ENCODE results near the gene GRM8. TPM values are rescaled to one million over a fixed set of nuclear protein-coding genes. Genes with fewer than 3 reads are reported as not detected.
"Not testable (repeated sequence)": the region's sequence is repeated elsewhere in the genome, so short reads cannot be mapped to it uniquely, and the experiment has no call there.

Gene GRM8
- polyA plus RNA-seq, 1 donor (not counting 4 experiments of a cell fraction or from before 2014, with no cell fraction given), result not detected

- H3K9me1 ChIP-seq (ENCODE audit: control insufficient read depth, extremely low read depth, insufficient read depth, low read length), result no peaks in the 10 kb centered on the region
- no peak overlapping the region for H2AFZ ChIP-seq (ENCODE audit: control insufficient read depth, low read length)
- H3K4me3 ChIP-seq (ENCODE audit: control insufficient read depth in 2 of 3, extremely low read depth in 1 of 3, insufficient read depth in 2 of 3, low read depth in 1 of 3, low read length in 3 of 3), result no peak overlapping the region
- dilution Hi-C loops (cut with MboI; ENCODE audit: extremely low pct_ligation_motif_present, low sequenced_read_pairs), result no loop called here
- no peaks in the 10 kb centered on the region for H3K79me2 ChIP-seq (ENCODE audit: control insufficient read depth, insufficient read depth, low read length)
- H3K27ac ChIP-seq (ENCODE audit: control insufficient read depth, insufficient read depth, low read length), result no peak overlapping the region
- H3K4me2 ChIP-seq (ENCODE audit: control insufficient read depth, extremely low read depth, insufficient read depth, low read depth, low read length), result no peak overlapping the region
- H3K36me3 ChIP-seq (ENCODE audit: control insufficient read depth in 2 of 2, extremely low read depth in 1 of 2, insufficient read depth in 2 of 2, low read length in 2 of 2), result no peaks in the 10 kb centered on the region
- no peaks in the 10 kb centered on the region for H4K20me1 ChIP-seq (ENCODE audit: control insufficient read depth, extremely low read depth, insufficient read depth, low read length)
- TF ChIP-seq CTCF (optimal IDR thresholded peaks at IDR 0.05 in 1 of 3, IDR thresholded peaks at IDR 0.05 in 1 of 3, conservative IDR thresholded peaks at IDR 0.05 in 1 of 3; ENCODE audit: extremely low read depth in 1 of 3, insufficient read depth in 2 of 3, low read length in 3 of 3) (no peak), EZH2 (IDR thresholded peaks at IDR 0.05; ENCODE audit: low read length) (no peak)
- no peaks in the 10 kb centered on the region for H3K27me3 ChIP-seq (ENCODE audit: control insufficient read depth, extremely low read depth, insufficient read depth, low read length)
- no peak for DNase-seq (ENCODE audit: low read depth, low spot score)
- FAIRE-seq, result no peak
- H3K9ac ChIP-seq (ENCODE audit: control insufficient read depth, extremely low read depth, insufficient read depth, low read length), result no peak overlapping the region
- H3K9me3 ChIP-seq (ENCODE audit: control insufficient read depth, low read depth, low read length), result no peaks in the 10 kb centered on the region
- no peaks in the 10 kb centered on the region for H3K4me1 ChIP-seq (ENCODE audit: control insufficient read depth, extremely low read depth, insufficient read depth, low read length)
Measured at GRCh38 chr7:126839624-126840023, 413.1 kb downstream of the GRM8 start.

GRCh38 chr7:126838194-126838593 lies 414.5 kb downstream of the GRM8 start:
- Histone ChIP-seq H3K9me1 (ENCODE audit: control insufficient read depth, extremely low read depth, insufficient read depth, low read length) (no peaks in the 10 kb centered on the region), H4K20me1 (ENCODE audit: control insufficient read depth, extremely low read depth, insufficient read depth, low read length) (no peaks in the 10 kb centered on the region), H3K9ac (ENCODE audit: control insufficient read depth, extremely low read depth, insufficient read depth, low read length) (no peak overlapping the region), H3K27me3 (ENCODE audit: control insufficient read depth, extremely low read depth, insufficient read depth, low read length) (no peaks in the 10 kb centered on the region), H3K4me2 (ENCODE audit: control insufficient read depth, extremely low read depth, insufficient read depth, low read depth, low read length) (no peak overlapping the region), H2AFZ (ENCODE audit: control insufficient read depth, low read length) (no peak overlapping the region), H3K27ac (ENCODE audit: control insufficient read depth, insufficient read depth, low read length) (no peak overlapping the region), H3K9me3 (ENCODE audit: control insufficient read depth, low read depth, low read length) (no peaks in the 10 kb centered on the region), H3K4me1 (ENCODE audit: control insufficient read depth, extremely low read depth, insufficient read depth, low read length) (no peaks in the 10 kb centered on the region), H3K36me3 (ENCODE audit: control insufficient read depth in 2 of 2, extremely low read depth in 1 of 2, insufficient read depth in 2 of 2, low read length in 2 of 2) (no peaks in the 10 kb centered on the region), H3K79me2 (ENCODE audit: control insufficient read depth, insufficient read depth, low read length) (no peaks in the 10 kb centered on the region), H3K4me3 (ENCODE audit: control insufficient read depth in 2 of 3, extremely low read depth in 1 of 3, insufficient read depth in 2 of 3, low read depth in 1 of 3, low read length in 3 of 3) (no peak overlapping the region)
- FAIRE-seq (no peak), DNase-seq (ENCODE audit: low read depth, low spot score) (no peak)
- TF ChIP-seq EZH2 (IDR thresholded peaks at IDR 0.05; ENCODE audit: low read length) (no peak), CTCF (optimal IDR thresholded peaks at IDR 0.05 in 1 of 3, IDR thresholded peaks at IDR 0.05 in 1 of 3, conservative IDR thresholded peaks at IDR 0.05 in 1 of 3; ENCODE audit: extremely low read depth in 1 of 3, insufficient read depth in 2 of 3, low read length in 3 of 3) (no peak)
- dilution Hi-C loops (cut with MboI; ENCODE audit: extremely low pct_ligation_motif_present, low sequenced_read_pairs), result no loop called here

GRCh38 chr7:126831241-126831640 lies 421.5 kb downstream of the GRM8 start:
- H3K27me3 ChIP-seq (ENCODE audit: control insufficient read depth, extremely low read depth, insufficient read depth, low read length); H3K9me1 ChIP-seq (ENCODE audit: control insufficient read depth, extremely low read depth, insufficient read depth, low read length); H4K20me1 ChIP-seq (ENCODE audit: control insufficient read depth, extremely low read depth, insufficient read depth, low read length); H3K9me3 ChIP-seq (ENCODE audit: control insufficient read depth, low read depth, low read length); H3K4me2 ChIP-seq (ENCODE audit: control insufficient read depth, extremely low read depth, insufficient read depth, low read depth, low read length); H3K36me3 ChIP-seq (ENCODE audit: control insufficient read depth in 2 of 2, extremely low read depth in 1 of 2, insufficient read depth in 2 of 2, low read length in 2 of 2); DNase-seq (ENCODE audit: low read depth, low spot score); H3K27ac ChIP-seq (ENCODE audit: control insufficient read depth, insufficient read depth, low read length); FAIRE-seq; H2AFZ ChIP-seq (ENCODE audit: control insufficient read depth, low read length); dilution Hi-C loops (cut with MboI; ENCODE audit: extremely low pct_ligation_motif_present, low sequenced_read_pairs); H3K79me2 ChIP-seq (ENCODE audit: control insufficient read depth, insufficient read depth, low read length); H3K4me3 ChIP-seq (ENCODE audit: control insufficient read depth in 2 of 3, extremely low read depth in 1 of 3, insufficient read depth in 2 of 3, low read depth in 1 of 3, low read length in 3 of 3); H3K9ac ChIP-seq (ENCODE audit: control insufficient read depth, extremely low read depth, insufficient read depth, low read length); H3K4me1 ChIP-seq (ENCODE audit: control insufficient read depth, extremely low read depth, insufficient read depth, low read length): not testable (repeated sequence)
